Fibroblast of villous mesenchyme (primary cell): Measurements from ENCODE around the gene G3BP1. TPM values are rescaled to one million over a fixed set of nuclear protein-coding genes. Genes with fewer than 3 reads are reported as not detected.

Experiments used
- DNase-seq: peaks from one replicate; pipeline ENCODE4 v3.0.0-alpha.2; 2010; ENCODE audit warnings: low read depth
- H3K4me3 ChIP-seq: 2 replicates; pipeline ENCODE4 v1.5.1; 2011; ENCODE audit warnings: low read depth, mild to moderate bottlenecking, low read length
- CTCF ChIP-seq: IDR thresholded peaks from 2 replicates; pipeline ENCODE4 v1.5.1; 2012; ENCODE audit warnings: low read depth, mild to moderate bottlenecking, low read length; ENCODE audit not compliant: insufficient read depth
- total RNA-seq: library from RNA; depleted of rRNA; stranded (reverse); fragments of >200 nt; gene quantifications from 2 replicates; pipeline ENCODE4 v1.2.3, GENCODE V29; 2012

The G3BP1 gene
- total RNA-seq, 1 donor = 244 TPM

GRCh38 chr5:151740958-151741373 lies 30.8 kb upstream of the G3BP1 start:
- DNase-seq = peak; percentile 65
- no peak for TF ChIP-seq CTCF
- H3K4me3 ChIP-seq = no peak overlapping the region

- no peak overlapping the region for H3K4me3 ChIP-seq
- TF ChIP-seq CTCF = no peak
Measured at GRCh38 chr5:151741678-151742423, 29.9 kb upstream of the G3BP1 start.

GRCh38 chr5:151742870-151743294 lies 28.9 kb upstream of the G3BP1 start:
- H3K4me3 ChIP-seq = no peak overlapping the region
- DNase-seq = peak; percentile 78
- peak; percentile 76 for TF ChIP-seq CTCF

More at GRCh38 chr5:151741678-151742423, 29.9 kb upstream of the G3BP1 start:
- DNase-seq = peak; percentile 51

GRCh38 chr5:151743530-151743929 lies 28.2 kb upstream of the G3BP1 start:
- no peak overlapping the region for H3K4me3 ChIP-seq
- TF ChIP-seq CTCF = no peak
- DNase-seq = no peak

- H3K4me3 ChIP-seq = no peak overlapping the region
- no peak for TF ChIP-seq CTCF
Measured at GRCh38 chr5:151745071-151745705, 26.6 kb upstream of the G3BP1 start.

GRCh38 chr5:151750121-151750520 lies 21.6 kb upstream of the G3BP1 start:
- peak; percentile 45 for DNase-seq
- TF ChIP-seq CTCF = no peak
- no peak overlapping the region for H3K4me3 ChIP-seq

More at GRCh38 chr5:151745071-151745705, 26.6 kb upstream of the G3BP1 start:
- DNase-seq = peak; percentile 75
